Stomach smooth muscle (tissue), 2 donors: ENCODE data around the gene PARD6A.

Experiments
- H3K27ac ChIP-seq: one replicate; pipeline ENCODE4 v1.7.0; 2013; ENCODE audit warnings: mild to moderate bottlenecking, low read length, inconsistent platforms
- H3K27me3 ChIP-seq, 2 donors: one replicate each; pipeline ENCODE4 v1.7.0; 2013; ENCODE audit warnings: low read length in 2 of 2; ENCODE audit not compliant: insufficient read depth in 2 of 2, control insufficient read depth in 1 of 2
- H3K36me3 ChIP-seq, 2 donors: one replicate each; pipeline ENCODE4 v1.7.0; 2013; ENCODE audit warnings: low read length in 2 of 2; ENCODE audit not compliant: control insufficient read depth in 2 of 2, insufficient read depth in 2 of 2
- H3K4me1 ChIP-seq: one replicate; pipeline ENCODE4 v1.7.0; 2013; ENCODE audit warnings: low read length; ENCODE audit not compliant: control insufficient read depth, insufficient read depth
- H3K4me3 ChIP-seq, 2 donors: one replicate each; pipeline ENCODE4 v1.7.0; 2013; ENCODE audit warnings: low read length in 2 of 2
- H3K9ac ChIP-seq, 2 donors: one replicate each; pipeline ENCODE4 v1.7.0; 2013; ENCODE audit warnings: low read length in 2 of 2, mild to moderate bottlenecking in 1 of 2
- H3K9me3 ChIP-seq, 2 donors: one replicate each; pipeline ENCODE4 v1.7.0; 2013; ENCODE audit warnings: low read length in 2 of 2; ENCODE audit not compliant: control insufficient read depth in 2 of 2
- donor health status: healthy.
- donor health status: Pancreatic carcinoma.

Gene PARD6A

DNA sequence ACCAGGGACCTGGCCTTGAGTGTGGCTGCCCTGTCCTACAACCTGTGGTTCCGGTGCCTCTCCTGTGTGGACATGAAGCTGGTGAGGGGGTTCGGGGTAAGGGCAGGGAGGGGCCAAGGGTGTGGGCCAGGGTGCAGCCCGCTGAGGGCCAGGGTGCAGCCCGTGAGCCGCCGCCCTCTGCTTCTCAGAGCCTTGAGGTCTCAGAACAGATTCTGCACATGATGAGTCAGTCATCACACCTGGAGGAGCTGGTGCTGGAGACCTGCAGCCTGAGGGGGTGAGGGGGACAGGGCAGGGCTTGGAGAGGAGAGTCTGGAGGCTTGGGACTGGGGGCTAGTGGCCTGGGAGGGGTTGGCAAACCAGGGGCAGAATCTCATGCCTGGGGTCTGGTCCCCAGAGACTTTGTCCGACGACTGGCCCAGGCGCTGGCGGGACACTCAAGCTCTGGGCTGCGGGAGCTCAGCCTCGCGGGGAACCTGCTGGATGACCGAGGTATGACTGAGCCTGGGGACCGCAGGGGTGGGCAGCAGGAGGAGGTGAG, 13.6 kb upstream of the PARD6A start:
- Histone ChIP-seq H3K36me3 (no peaks in the 10 kb centered on the region), H3K9ac (no peak overlapping the region), H3K27me3 (peaks cover 38 to 54% of the 10 kb centered on the region in 2 donors), H3K9me3 (no peaks in the 10 kb centered on the region), H3K27ac (no peak overlapping the region), H3K4me1 (peaks cover 12% of the 10 kb centered on the region), H3K4me3 (no peak overlapping the region)

- H3K36me3 ChIP-seq = no peaks in the 10 kb centered on the region
- H3K27me3 ChIP-seq = peaks cover 41 to 58% of the 10 kb centered on the region in 2 donors
- no peak overlapping the region for H3K4me3 ChIP-seq
- no peak overlapping the region for H3K27ac ChIP-seq
- no peak overlapping the region for H3K9ac ChIP-seq
- H3K4me1 ChIP-seq = peaks cover 13% of the 10 kb centered on the region
- no peaks in the 10 kb centered on the region for H3K9me3 ChIP-seq
These were observed 13.1 kb upstream of the PARD6A start for GRCh38 chr16:67647681-67648080.

GRCh38 chr16:67648088-67648763, 12.5 kb upstream of the PARD6A start:
- Histone ChIP-seq H3K27me3 (peaks cover 41 to 60% of the 10 kb centered on the region in 2 donors), H3K9ac (no peak overlapping the region), H3K27ac (no peak overlapping the region), H3K4me1 (peaks cover 14% of the 10 kb centered on the region), H3K36me3 (no peaks in the 10 kb centered on the region), H3K4me3 (no peak overlapping the region), H3K9me3 (no peaks in the 10 kb centered on the region)

DNA sequence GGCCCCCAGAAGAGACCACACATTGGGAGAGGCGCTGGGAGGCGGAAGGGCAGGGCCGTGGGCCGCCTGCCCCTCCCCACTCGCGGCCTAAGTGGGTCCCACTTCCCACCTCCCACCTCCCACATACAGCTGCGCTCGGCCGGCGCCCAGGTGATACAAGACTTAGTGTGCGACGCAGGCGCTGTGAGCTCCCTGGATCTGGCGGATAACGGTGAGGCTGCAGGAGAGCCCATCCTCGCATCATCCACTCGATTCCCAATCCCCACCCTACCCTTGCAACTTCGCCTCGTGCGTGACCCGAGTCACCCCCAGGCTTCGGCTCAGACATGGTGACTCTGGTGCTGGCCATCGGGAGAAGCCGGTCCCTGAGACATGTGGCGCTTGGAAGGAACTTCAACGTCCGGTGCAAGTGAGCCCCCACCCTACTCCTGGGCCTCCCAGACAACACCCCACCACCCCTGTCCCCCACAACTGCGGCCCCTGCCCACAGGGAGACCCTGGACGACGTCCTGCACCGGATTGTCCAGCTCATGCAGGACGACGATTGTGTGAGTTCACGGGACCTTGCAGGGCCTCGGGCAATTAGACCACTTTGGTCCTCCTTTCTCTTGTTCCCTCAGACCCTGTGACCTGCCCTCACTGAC, 11.9 kb upstream of the PARD6A start:
- no peak overlapping the region for H3K27ac ChIP-seq
- H3K9me3 ChIP-seq = no peaks in the 10 kb centered on the region
- peaks cover 41 to 66% of the 10 kb centered on the region in 2 donors for H3K27me3 ChIP-seq
- H3K4me1 ChIP-seq = peaks cover 17% of the 10 kb centered on the region
- no peaks in the 10 kb centered on the region for H3K36me3 ChIP-seq
- no peak overlapping the region for H3K4me3 ChIP-seq
- no peak overlapping the region for H3K9ac ChIP-seq

- H3K9ac ChIP-seq = no peak overlapping the region
- no peaks in the 10 kb centered on the region for H3K9me3 ChIP-seq
- H3K4me1 ChIP-seq = peaks cover 17% of the 10 kb centered on the region
- H3K27ac ChIP-seq = no peak overlapping the region
- no peaks in the 10 kb centered on the region for H3K36me3 ChIP-seq
- peaks cover 45 to 72% of the 10 kb centered on the region in 2 donors for H3K27me3 ChIP-seq
- no peak overlapping the region for H3K4me3 ChIP-seq
These were observed 11.2 kb upstream of the PARD6A start for GRCh38 chr16:67649494-67649931.

DNA sequence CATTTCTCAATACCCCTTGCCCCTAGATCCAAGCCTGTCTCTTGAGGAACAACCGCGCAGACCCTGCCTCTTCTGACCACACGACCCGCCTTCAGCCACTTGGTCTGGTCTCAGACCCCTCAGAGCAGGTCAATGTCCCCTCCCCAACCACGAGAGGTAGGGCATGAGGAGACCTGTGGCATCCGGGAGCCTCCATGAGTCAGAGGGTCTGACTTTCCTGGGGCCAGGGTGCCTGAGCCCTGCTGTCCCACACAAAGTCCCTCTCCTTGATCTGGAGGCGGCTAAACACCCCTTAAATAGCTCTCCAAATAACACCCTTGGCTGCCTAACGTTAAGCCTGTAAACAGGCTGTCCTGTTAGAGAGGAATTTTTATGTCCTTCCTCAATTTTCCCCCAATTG, 10.7 kb upstream of the PARD6A start:
- peaks cover 16% of the 10 kb centered on the region for H3K4me1 ChIP-seq
- H3K4me3 ChIP-seq = no peak overlapping the region

GRCh38 chr16:67651039-67651438, 9.7 kb upstream of the PARD6A start:
- H3K27ac ChIP-seq = no peak overlapping the region
- H3K4me3 ChIP-seq = no peak overlapping the region
- H3K4me1 ChIP-seq = peaks cover 13% of the 10 kb centered on the region
- no peak overlapping the region for H3K9ac ChIP-seq
- H3K27me3 ChIP-seq = peaks cover 44 to 68% of the 10 kb centered on the region in 2 donors
- H3K36me3 ChIP-seq = no peaks in the 10 kb centered on the region
- no peaks in the 10 kb centered on the region for H3K9me3 ChIP-seq

More for the DNA sequence above, 10.7 kb upstream of the PARD6A start:
- Histone ChIP-seq H3K27me3 (peaks cover 48 to 76% of the 10 kb centered on the region in 2 donors), H3K9me3 (no peaks in the 10 kb centered on the region), H3K9ac (no peak overlapping the region), H3K36me3 (no peaks in the 10 kb centered on the region), H3K27ac (no peak overlapping the region)

DNA sequence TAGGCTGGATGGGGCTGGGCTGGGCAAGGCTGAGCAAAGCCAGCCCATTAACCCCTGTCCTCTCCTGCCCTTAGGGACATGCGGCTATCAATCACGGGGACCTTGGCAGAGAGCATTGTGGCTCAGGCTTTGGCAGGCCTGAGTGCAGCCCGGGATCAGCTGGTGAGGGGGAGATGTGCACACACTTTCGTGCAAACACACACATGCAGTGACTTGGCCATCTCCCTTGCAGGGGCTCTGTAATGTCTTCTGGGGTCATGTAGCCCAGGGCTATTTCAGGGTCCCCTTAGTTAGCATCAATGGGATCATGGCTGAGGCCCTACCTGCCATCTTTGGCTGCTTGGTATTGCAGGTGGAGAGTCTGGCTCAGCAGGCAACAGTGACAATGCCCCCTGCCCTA, 8.9 kb upstream of the PARD6A start:
- no peak overlapping the region for H3K9ac ChIP-seq
- H3K4me3 ChIP-seq = no peak overlapping the region
- no peak overlapping the region for H3K27ac ChIP-seq
- H3K27me3 ChIP-seq = peaks cover 41 to 66% of the 10 kb centered on the region in 2 donors
- H3K4me1 ChIP-seq = peaks cover 13% of the 10 kb centered on the region
- no peaks in the 10 kb centered on the region for H3K9me3 ChIP-seq
- H3K36me3 ChIP-seq = no peaks in the 10 kb centered on the region

- Histone ChIP-seq H3K4me1 (peaks cover 13% of the 10 kb centered on the region), H3K27me3 (peaks cover 39 to 65% of the 10 kb centered on the region in 2 donors), H3K36me3 (no peaks in the 10 kb centered on the region), H3K27ac (no peak overlapping the region), H3K9me3 (no peaks in the 10 kb centered on the region), H3K4me3 (peak overlapping the region in 1 of 2 donors; percentile 40), H3K9ac (no peak overlapping the region)
These were observed 8.1 kb upstream of the PARD6A start for GRCh38 chr16:67652578-67653127.

DNA sequence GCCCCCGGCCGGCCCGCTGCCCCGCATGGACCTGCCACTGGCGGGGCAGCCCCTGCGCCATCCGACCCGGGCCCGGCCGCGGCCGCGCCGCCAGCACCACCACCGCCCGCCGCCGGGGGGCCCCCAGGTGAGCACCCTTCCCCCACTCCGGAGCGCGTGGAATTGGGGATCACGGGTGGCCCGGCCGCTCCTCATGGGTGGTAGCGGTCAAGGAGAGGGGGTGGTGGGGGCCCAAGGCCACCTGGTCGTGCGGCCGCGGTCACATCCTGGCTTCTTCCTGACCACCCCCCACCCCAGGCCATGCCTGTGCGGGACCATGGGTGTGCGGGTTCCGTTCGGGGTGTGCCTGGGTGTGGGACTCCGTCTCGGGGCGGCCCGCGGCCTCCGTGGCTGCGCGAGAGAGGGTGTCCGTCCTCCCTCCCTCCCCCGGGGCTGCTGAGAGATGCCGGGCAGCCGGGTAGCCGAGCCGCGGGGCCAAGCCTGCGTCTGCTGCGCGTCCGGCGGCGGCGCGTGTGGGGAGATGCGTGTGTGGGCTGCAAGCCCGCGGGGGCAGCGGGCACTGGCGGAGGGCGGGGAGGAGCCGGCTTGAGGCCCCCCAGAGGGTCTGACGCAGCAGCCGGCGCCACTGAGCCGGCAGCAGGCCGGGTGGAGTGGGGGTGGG, 7.5 kb upstream of the PARD6A start:
- Histone ChIP-seq H3K27me3 (peaks cover 37 to 59% of the 10 kb centered on the region in 2 donors), H3K4me3 (peak overlapping the region in 1 of 2 donors; percentile 64), H3K4me1 (peaks cover 16% of the 10 kb centered on the region), H3K9ac (no peak overlapping the region), H3K27ac (no peak overlapping the region), H3K36me3 (peaks cover 0 to 2% of the 10 kb centered on the region in 2 donors), H3K9me3 (no peaks in the 10 kb centered on the region)
